H1 (cell line): ENCODE results near the gene IL31RA. TPM values are rescaled to one million over a fixed set of nuclear protein-coding genes. Genes with fewer than 3 reads are reported as not detected.

Source experiments
- CBX8 ChIP-seq: fragments of 300-800, 300-1000 bp; sonication (generic); IDR thresholded peaks from 2 replicates; pipeline ENCODE4 v1.7.1; 2016; ENCODE audit warnings: low read depth, low read length, borderline replicate concordance
- CHD7 ChIP-seq: fragments of 300-600 bp; sonication (generic); IDR thresholded peaks from 2 replicates; pipeline ENCODE4 v1.7.1; 2012; ENCODE audit warnings: low read length, moderate library complexity, mild to moderate bottlenecking, inconsistent platforms; ENCODE audit not compliant: insufficient replicate concordance
- EZH2 ChIP-seq: fragments of 200-600 bp; sonication (generic); IDR thresholded peaks from 2 replicates; pipeline ENCODE4 v1.7.1; 2012; ENCODE audit warnings: low read depth, mild to moderate bottlenecking, moderate library complexity, low read length, inconsistent platforms; ENCODE audit not compliant: severe bottlenecking
- GTF2F1 ChIP-seq: IDR thresholded peaks from 2 replicates; pipeline ENCODE4 v1.6.1; 2012; ENCODE audit warnings: low read depth, low read length, improper control_type of control experiment, borderline replicate concordance
- HDAC2 ChIP-seq, 2 experiments: fragments of 300-600 bp in 1 of 2; sonication (generic) in 1 of 2; IDR thresholded peaks; 2 replicates each; pipeline ENCODE4 v1.6.1; 2011 to 2012; ENCODE audit warnings: low read depth in 2 of 2, low read length in 2 of 2, mild to moderate bottlenecking in 2 of 2, moderate library complexity in 2 of 2, borderline replicate concordance in 1 of 2, inconsistent platforms in 1 of 2
- NANOG ChIP-seq: IDR thresholded peaks from 2 replicates; pipeline ENCODE4 v1.6.1; 2011; ENCODE audit warnings: low read length, low read depth, mild to moderate bottlenecking, inconsistent platforms; ENCODE audit not compliant: insufficient read depth, poor library complexity, severe bottlenecking
- POU5F1 ChIP-seq: IDR thresholded peaks from 2 replicates; pipeline ENCODE4 v1.6.1; 2011; ENCODE audit warnings: low read depth, mild to moderate bottlenecking, low read length, moderate library complexity
- RFX5 ChIP-seq: IDR thresholded peaks from 2 replicates; pipeline ENCODE4 v1.6.1; 2011; ENCODE audit warnings: low read depth, low read length, improper control_type of control experiment, borderline replicate concordance
- RXRA ChIP-seq: IDR thresholded peaks from 2 replicates; pipeline ENCODE4 v1.6.1; 2011; ENCODE audit warnings: low read depth, mild to moderate bottlenecking, low read length, moderate library complexity; ENCODE audit not compliant: insufficient read depth
- SIX5 ChIP-seq: IDR thresholded peaks from 2 replicates; pipeline ENCODE4 v1.6.1; 2011; ENCODE audit warnings: mild to moderate bottlenecking, low read depth, low read length
- SRF ChIP-seq: IDR thresholded peaks from 2 replicates; pipeline ENCODE4 v1.6.1; 2011; ENCODE audit warnings: mild to moderate bottlenecking, low read depth, low read length, moderate library complexity
- SUZ12 ChIP-seq: fragments of 200-600 bp; sonication (generic); IDR thresholded peaks from 2 replicates; pipeline ENCODE4 v1.6.1; 2012; ENCODE audit warnings: mild to moderate bottlenecking, inconsistent platforms, low read length, moderate library complexity, mixed read lengths
- polyA plus RNA-seq, 7 experiments: library from polyadenylated mRNA; depleted of rRNA in 3 of 7; stranded (reverse) in 5 of 7; unstranded in 2 of 7; fragments of >200 nt in 5 of 7; fragments of 200-250 nt in 2 of 7; gene quantifications; 1 replicate in 5 of 7; 2 replicates in 1 of 7; 4 replicates in 1 of 7; pipeline versions ENCODE4 v1.2.1 to v1.2.3, GENCODE V29; 2011 to 2013; ENCODE audit warnings: missing spikeins in 2 of 7, mixed read lengths in 2 of 7
- total RNA-seq: library from RNA; stranded (reverse); fragmentation: NEBNext Ultra II Directional; extraction: Animal tissue kit (Norgen Biotek cat#: 25700); gene quantifications from 2 replicates; pipeline ENCODE4 v1.2.1, GENCODE V29; 2021

IL31RA gene
- total and polyA plus RNA-seq, 2 of the 8 experiments (the other 6 are each of a cell fraction or from before 2014, with no cell fraction given): not detected

- TF ChIP-seq CHD7 (no peak), RFX5 (no peak), SUZ12 (no peak), HDAC2 (IDR thresholded peaks at IDR 0.05; ENCODE audit: borderline replicate concordance in 1 of 2, low read depth in 2 of 2, low read length in 2 of 2) (no peak), GTF2F1 (no peak), SRF (no peak), POU5F1 (no peak), RXRA (no peak), SIX5 (no peak), NANOG (no peak), CBX8 (no peak), EZH2 (no peak)
- TF ChIP-seq, all 59 proteins: peak for 0
Observed at GRCh38 chr5:55907927-55908326, 56.8 kb downstream of the IL31RA start (continued).
